Measurements from ENCODE around the gene ZBED1. TPM values are rescaled to one million over a fixed set of nuclear protein-coding genes. Genes with fewer than 3 reads are reported as not detected.
A peak's percentile ranks its signal among the peaks of the same experiment; 100 is the strongest.
"Not testable (repeated sequence)": the region's sequence is repeated elsewhere in the genome, so short reads cannot be mapped to it uniquely, and the experiment has no call there.

Gene ZBED1
- total RNA-seq, 2 experiments from 2014 or later: 35.3 to 37.0 TPM

DNA sequence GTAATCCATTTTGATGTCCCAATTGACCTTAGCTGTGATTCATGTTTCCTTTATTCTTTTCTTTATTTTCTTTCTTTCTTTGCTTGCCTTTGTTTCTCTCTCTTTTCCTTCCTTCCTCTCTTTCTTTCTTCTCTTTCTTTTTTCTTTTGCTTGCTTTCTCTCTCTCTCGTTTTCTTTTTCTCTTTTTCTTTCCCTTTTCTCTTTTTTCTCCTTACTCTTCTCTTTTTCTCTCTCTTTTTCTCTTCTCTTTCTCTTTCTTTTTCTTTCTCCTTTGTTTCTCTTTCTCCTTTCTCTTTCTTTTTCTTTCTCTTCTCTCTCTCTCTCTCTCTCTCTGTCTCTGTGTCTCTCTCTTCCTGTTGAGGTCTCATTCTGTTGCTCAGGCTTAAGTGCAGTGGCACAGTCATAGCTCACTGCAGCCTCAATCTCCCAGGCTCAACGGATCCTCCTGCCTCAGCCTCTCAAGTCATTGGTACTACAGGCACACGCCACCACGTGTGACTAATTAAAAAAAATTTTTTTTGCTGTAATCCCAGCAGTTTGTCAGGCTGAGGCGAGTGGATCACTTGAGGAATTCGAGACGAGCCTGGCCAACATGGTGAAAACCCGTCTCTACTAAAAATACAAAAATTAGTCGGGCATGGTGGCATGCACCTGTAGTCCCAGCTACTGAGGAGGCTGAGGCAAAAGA lies 8.0 kb upstream of the ZBED1 start:
- no peak overlapping the region for H3K27ac Mint-ChIP-seq
- H3K27me3 Mint-ChIP-seq: no peaks in the 10 kb centered on the region
- DNase-seq: no peak
- H3K36me3 Mint-ChIP-seq: no peaks in the 10 kb centered on the region
- POLR2A ChIA-PET: no interaction called here
- no peaks in the 10 kb centered on the region for H3K9me3 Mint-ChIP-seq
- no peak overlapping the region for H3K4me3 Mint-ChIP-seq
- no peak for ATAC-seq (ENCODE audit: low read depth)
- no peaks in the 10 kb centered on the region for H3K4me1 Mint-ChIP-seq

DNA sequence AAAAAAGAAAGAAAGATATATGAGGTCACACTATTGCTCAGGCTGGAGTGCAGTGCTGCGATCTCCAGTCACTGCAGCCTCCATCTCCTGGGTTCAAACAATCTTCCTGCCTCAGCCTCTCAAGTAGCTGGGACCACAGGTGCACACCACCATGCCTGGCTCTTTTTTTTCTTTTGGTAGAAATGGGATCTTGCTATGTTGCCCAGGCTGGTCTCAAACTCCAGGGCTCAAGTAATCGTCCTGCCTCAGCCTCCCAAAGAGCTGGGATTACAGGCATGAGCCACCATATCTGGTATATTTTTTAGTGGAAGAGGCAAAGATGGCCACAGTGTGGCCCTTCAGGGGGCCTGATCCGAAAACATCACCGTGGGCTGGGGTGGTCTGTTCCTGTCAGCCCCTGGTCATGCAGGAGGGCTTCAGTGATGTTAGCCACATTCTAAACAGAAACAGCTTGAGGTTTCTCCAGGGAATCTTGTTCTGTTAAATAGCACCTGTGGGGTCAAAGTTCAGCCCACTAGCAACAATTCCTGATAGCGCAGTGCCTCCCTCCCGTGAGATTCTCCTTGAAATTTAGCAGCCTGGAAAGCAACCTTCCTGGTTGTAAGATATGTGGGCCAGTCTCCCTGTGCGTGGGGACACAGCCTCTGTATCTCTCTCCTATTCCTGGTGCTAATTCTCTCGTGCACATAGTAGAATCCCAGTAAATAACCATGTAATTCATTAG lies 7.3 kb upstream of the ZBED1 start:
- Mint-ChIP-seq H3K9me3 (no peaks in the 10 kb centered on the region), H3K36me3 (no peaks in the 10 kb centered on the region), H3K27ac (no peak overlapping the region), H3K4me3 (no peak overlapping the region), H3K4me1 (no peaks in the 10 kb centered on the region), H3K27me3 (no peaks in the 10 kb centered on the region)
- POLR2A ChIA-PET: no interaction called here
- ATAC-seq (ENCODE audit: low read depth) (no peak), DNase-seq (no peak)

DNA sequence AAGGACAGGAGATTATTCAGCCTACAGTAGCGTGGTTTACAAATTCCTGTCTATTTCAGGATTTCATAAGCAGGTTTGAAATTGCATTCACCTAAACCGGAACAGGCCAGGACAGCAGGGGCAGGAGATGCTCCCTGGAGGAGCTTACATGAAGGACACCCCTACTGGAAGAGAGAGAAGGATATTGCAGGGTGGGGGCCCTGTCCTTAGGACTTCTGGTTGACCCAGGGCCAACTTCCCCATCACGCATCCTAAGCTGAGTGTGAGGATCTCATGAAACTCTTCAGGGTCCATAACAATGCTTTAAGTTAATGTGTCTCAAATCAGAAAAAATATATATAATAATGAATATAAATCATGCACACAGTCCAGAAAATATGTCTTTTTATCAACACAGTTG lies 6.4 kb upstream of the ZBED1 start:
- Mint-ChIP-seq H3K27me3 (no peaks in the 10 kb centered on the region), H3K4me3 (no peak overlapping the region), H3K9me3 (no peaks in the 10 kb centered on the region), H3K27ac (no peak overlapping the region), H3K36me3 (no peaks in the 10 kb centered on the region), H3K4me1 (no peaks in the 10 kb centered on the region)
- DNase-seq (no peak), ATAC-seq (ENCODE audit: low read depth) (no peak)
- POLR2A ChIA-PET: no interaction called here

DNA sequence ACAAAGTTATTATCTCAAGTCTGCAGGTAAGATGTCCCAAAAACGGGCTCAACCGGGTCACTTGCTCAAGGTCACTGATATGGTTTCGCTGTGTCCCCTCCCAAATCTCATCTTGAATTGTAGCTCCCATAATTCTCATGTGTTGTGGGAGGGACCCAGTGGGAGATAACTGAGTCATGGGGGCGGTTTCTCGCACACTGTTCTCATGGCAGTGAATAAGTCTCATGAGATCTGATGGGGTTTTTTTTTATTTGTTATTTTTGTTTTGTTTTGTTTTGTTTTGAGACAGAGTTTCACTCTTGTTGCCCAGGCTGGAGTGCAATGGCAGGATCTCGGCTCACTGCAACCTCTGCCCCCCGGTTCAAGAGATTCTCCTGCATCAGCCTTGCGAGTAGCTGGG lies 4.6 kb upstream of the ZBED1 start:
- ATAC-seq (ENCODE audit: low read depth); H3K36me3 Mint-ChIP-seq; H3K9me3 Mint-ChIP-seq; DNase-seq; H3K4me1 Mint-ChIP-seq; H3K4me3 Mint-ChIP-seq; H3K27me3 Mint-ChIP-seq; H3K27ac Mint-ChIP-seq; POLR2A ChIA-PET: not testable (repeated sequence)

DNA sequence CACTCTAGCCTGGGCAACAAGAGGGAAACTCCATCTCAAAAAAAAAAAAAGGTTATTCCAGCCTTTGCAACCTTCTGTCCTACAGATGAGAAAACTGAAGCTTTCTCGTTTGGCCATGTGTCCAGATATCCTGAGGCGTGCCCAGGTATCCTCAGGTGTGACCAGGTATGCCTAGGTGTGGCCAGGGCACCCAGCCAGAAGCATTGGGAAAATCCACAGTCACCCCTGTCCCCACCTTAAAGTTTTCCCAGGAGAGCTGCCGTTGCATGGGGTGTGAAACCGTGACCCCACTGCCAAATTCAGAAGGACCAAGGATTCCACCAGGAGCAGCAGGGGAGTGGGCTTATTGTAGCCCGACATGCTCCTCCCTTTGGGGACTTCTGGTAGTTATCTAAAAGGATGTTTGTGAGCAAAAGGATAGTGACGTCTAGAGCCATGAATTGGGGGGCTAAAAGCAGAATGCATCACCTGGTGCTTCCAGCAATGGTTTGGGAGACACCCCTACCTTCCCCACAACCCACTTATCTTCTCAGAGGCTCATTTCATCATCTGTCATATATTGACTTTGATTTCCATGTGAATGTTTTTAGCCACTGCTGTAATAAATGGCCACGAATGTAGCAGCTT lies 4.0 kb upstream of the ZBED1 start:
- no peak for ATAC-seq (ENCODE audit: low read depth)
- Mint-ChIP-seq H3K27me3 (no peaks in the 10 kb centered on the region), H3K27ac (no peak overlapping the region), H3K4me3 (no peak overlapping the region), H3K36me3 (no peaks in the 10 kb centered on the region), H3K4me1 (no peaks in the 10 kb centered on the region), H3K9me3 (no peaks in the 10 kb centered on the region)
- DNase-seq: no peak
- POLR2A ChIA-PET: no interaction called here

DNA sequence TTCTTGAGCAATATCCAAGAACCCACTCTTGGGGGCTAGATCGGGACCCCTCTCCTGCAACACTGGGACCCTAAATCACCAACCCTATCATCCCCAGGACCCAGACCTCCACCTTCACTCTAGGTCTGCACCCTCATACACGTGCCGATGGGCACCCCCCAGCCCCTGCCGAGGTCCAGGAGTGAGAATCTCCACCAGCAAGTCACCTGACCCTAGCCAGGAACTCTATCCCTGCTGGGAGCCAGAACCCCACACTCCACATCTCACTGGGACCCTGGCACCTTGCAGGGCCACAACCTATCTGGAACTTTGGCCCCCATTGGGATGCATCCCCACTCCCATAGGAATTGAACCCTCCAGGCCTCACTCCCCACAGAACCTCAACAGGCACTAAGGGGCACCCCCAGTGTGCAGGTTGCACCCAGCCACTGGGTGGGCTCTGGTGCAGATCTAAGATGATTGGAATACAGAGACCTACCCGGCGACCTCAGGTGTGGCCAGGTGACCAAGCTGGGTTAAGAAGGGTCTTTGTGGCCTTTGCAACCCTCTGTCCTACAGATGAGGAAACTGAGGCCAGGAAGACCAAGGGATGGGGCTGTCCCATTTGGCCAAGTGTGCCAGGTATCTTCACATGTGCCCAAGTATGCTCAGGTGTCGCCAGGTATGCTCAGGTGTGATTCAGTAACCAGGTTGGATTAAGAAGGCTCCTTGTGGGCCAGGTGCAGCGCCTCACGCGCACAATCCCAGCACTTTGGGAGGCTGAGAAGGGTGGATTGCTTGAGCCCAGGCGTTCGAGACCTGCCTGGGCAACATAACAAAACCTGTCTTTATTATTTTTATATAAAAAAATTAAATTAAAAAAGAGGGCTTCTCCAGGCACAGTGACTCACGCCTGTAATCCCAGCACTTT lies 3.1 kb upstream of the ZBED1 start:
- Mint-ChIP-seq H3K27ac (peak overlapping the region; percentile 40), H3K9me3 (no peaks in the 10 kb centered on the region), H3K27me3 (no peaks in the 10 kb centered on the region), H3K4me3 (no peak overlapping the region), H3K4me1 (peaks cover 9% of the 10 kb centered on the region), H3K36me3 (no peaks in the 10 kb centered on the region)
- ATAC-seq (ENCODE audit: low read depth) (no peak), DNase-seq (no peak)
- POLR2A ChIA-PET: no interaction called here

DNA sequence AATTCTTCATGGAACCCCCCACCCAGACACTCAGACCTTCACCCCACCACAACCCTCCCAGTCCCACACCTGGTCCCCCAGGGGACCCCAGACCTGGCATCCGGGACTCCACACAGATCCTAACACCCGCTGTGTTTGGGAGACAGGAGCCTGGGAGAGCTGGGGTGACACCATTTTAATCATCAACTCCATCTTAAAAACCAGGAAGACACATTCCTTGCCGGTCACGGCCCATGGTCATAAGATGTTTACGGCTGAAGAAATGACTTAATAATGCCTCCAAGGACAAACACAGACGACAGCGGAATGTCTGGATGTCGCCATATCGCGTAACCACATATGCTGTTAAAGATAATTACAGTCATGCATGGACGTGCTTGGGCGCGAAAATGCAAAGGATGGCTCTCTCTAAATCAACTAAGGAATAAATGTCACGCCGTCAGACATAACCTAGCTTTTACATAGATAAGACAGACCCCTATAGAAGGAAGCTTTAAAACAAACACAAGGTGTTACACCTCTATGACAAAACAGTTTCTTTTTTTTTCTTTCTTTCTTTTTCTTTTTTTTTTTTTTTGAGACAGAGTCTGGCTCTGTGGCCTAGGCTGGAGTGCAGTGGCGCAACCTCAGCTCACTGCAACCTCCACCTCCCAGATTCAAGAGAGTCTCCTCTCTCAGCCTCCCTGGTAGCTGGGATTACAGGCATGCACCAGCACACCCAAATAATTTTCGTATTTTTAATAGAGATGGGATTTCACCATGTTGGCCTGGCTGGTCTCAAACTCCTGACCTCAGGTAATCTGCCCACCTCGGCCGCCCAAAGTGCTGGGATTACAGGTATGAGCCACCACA lies 2.1 kb upstream of the ZBED1 start:
- ATAC-seq (ENCODE audit: low read depth) (no peak), DNase-seq (no peak)
- Mint-ChIP-seq H3K27me3 (no peaks in the 10 kb centered on the region), H3K4me3 (no peak overlapping the region), H3K36me3 (no peaks in the 10 kb centered on the region), H3K9me3 (no peaks in the 10 kb centered on the region), H3K4me1 (peaks cover 16% of the 10 kb centered on the region), H3K27ac (no peak overlapping the region)
- POLR2A ChIA-PET: no interaction called here

DNA sequence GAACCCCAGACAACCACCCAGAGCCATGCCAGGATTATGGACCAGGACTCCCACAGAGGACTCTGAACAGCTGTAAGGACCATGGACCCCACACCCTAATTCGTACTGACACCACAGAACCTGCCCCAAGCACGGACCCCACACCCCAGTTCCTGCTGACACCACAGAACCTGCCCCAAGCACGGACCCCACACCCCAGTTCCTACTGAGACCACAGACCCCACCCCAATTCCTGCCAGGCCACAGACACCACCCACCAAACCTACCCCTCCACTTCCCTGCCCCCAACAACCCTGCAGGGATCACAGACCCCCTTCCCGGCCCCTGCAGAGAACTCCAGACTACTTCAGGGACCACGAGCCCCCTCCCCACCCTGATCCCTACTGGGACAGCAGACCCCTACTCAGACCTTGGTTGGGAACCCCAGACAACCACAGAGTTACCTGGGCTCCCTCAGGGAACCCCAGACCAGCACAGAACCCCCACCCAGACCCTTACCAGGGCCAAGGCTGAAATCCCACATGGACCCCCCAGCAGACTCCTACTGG lies 1.4 kb upstream of the ZBED1 start:
- POLR2A ChIA-PET: no interaction called here
- peaks cover 23% of the 10 kb centered on the region for H3K4me1 Mint-ChIP-seq
- H3K27me3 Mint-ChIP-seq: no peaks in the 10 kb centered on the region
- peak overlapping the region; percentile 71 for H3K4me3 Mint-ChIP-seq
- H3K9me3 Mint-ChIP-seq: no peaks in the 10 kb centered on the region
- ATAC-seq (ENCODE audit: low read depth): no peak
- DNase-seq: no peak
- no peaks in the 10 kb centered on the region for H3K36me3 Mint-ChIP-seq
- H3K27ac Mint-ChIP-seq: peak overlapping the region; percentile 82

DNA sequence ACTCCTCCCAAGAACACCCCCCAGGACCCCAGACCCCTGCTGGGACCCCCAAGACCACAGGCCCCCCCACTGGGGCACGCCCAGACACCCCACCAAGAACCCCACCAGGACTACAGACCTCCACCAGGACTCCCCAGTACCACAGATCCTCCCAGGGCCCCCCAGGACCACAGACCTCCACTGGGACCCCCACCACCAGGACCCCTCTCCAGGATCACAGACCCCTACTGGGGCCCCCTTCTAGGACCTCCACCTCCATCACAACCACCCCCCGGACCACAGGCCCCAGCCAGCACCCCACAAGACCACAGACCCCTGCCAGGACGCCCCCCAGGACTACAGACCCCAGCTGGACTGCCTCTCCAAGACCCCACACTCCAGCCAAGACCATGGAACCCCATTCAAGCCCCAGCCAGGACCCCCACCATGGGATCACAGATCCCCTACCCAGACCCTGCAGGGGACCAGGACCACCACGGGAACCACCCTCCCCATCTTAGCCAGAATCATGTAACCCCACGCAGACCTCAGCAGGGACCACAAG lies 855 bp upstream of the ZBED1 start:
- Mint-ChIP-seq H3K27ac (peak overlapping the region; percentile 82), H3K27me3 (no peaks in the 10 kb centered on the region)

DNA sequence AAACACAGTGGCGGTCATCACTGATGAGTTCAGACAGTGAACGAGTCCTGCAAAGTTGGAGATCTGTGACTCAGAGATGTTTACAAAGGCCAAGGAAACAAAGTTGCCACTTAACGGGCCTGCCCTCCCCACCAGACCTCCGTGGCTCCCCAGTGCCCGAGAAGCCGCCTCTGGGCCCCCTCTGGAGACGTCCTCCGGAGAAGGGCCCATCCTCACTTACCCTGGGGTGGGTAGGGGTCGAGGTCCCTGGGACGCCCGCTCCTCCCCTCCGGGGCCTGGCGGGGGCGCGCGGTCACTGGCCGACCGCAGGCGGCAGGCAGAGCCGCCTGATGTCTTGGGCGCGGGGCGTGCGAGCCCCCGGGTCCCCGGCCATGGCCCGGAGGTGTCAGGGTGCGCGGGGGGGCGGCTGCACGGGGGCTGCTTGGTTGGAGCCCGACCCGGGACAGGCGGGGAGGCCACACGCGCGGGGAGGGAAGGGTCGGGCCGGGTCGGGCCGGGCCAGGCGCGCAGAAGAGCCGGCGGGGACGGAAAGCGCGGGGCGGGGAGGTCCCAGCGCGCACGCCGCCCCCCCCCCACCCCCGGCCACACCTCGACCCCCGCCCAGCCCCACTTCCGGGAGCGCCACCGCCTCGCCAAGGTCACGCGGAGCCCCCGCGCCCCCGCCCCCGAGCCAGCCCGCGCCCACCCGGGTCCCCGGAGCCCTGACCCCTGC lies 529 bp downstream of the ZBED1 start:
- DNase-seq: peak; percentile 68
- Mint-ChIP-seq H3K4me3 (peak overlapping the region; percentile 84), H3K27me3 (no peaks in the 10 kb centered on the region), H3K4me1 (peaks cover 26% of the 10 kb centered on the region), H3K27ac (peak overlapping the region; percentile 87), H3K9me3 (no peaks in the 10 kb centered on the region), H3K36me3 (no peaks in the 10 kb centered on the region)
- ATAC-seq (ENCODE audit: low read depth): peak; percentile 44
- POLR2A ChIA-PET: no interaction called here

More for the DNA sequence above, 855 bp upstream of the ZBED1 start:
- peak overlapping the region; percentile 71 for H3K4me3 Mint-ChIP-seq
- H3K4me1 Mint-ChIP-seq: peaks cover 23% of the 10 kb centered on the region
- ATAC-seq (ENCODE audit: low read depth) (no peak), DNase-seq (no peak)
- H3K9me3 Mint-ChIP-seq: no peaks in the 10 kb centered on the region
- no peaks in the 10 kb centered on the region for H3K36me3 Mint-ChIP-seq
- POLR2A ChIA-PET: no interaction called here

DNA sequence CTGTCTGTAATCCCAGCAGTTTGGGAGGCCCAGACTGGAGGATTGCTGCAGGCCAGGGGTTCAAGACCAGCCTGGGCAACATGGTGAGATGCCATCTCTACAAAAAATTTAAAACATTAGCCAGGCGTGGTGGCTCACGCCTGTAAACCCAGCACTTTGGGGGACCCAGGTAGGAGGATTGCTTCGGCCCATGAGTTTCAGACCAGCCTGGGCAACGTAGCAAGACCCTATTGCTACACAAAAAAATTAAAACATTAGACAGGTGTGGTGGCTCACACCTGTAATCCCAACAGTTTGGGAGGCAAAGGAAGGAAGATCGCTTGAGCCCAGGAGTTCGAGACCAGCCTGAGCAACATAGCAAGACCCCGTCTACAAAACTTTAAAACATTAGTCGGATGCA lies 1.3 kb downstream of the ZBED1 start:
- Mint-ChIP-seq H3K36me3 (no peaks in the 10 kb centered on the region), H3K27ac (peak overlapping the region; percentile 87), H3K4me3 (peak overlapping the region; percentile 84), H3K4me1 (peaks cover 26% of the 10 kb centered on the region), H3K27me3 (no peaks in the 10 kb centered on the region), H3K9me3 (no peaks in the 10 kb centered on the region)
- no peak for ATAC-seq (ENCODE audit: low read depth)
- POLR2A ChIA-PET: no interaction called here
- no peak for DNase-seq

DNA sequence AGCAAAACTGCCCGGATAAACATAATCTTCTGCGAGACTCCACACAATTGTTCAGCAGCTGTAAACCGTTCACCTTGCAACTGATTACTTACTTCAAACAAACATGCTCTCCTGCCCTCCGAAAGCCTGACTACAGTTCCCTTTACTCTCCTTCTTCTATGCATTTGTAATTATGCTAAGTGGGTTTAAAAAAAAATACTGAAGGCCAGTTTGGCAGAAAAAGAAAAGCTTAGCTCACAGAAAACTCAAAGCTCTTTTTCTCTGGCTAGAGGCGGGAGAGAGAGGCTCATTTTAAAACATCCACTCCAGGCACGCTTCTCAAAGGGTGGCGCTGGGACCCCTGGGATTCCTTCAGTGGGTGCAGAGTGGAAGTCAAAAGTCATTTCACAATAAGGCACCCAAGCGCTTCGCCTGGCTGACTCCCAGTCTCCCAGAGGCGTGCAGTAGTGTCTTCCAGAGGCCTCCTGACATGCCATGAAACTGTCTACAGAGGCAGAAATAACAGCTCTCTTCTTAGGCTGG lies 1.9 kb downstream of the ZBED1 start:
- Mint-ChIP-seq H3K27ac (peak overlapping the region; percentile 87), H3K4me3 (peak overlapping the region; percentile 84), H3K27me3 (no peaks in the 10 kb centered on the region), H3K36me3 (no peaks in the 10 kb centered on the region), H3K4me1 (peaks cover 26% of the 10 kb centered on the region), H3K9me3 (no peaks in the 10 kb centered on the region)
- DNase-seq (no peak), ATAC-seq (ENCODE audit: low read depth) (no peak)
- POLR2A ChIA-PET: no interaction called here
